Adrenal gland (tissue), 5 donors: ENCODE results near the gene SCG5.

ENCODE experiments used
- CTCF ChIP-seq, 6 experiments: fragments of 450-650 bp in 4 of 6; fragments of 200-600 bp in 2 of 6; sonication (generic) in 1 of 6; IDR thresholded peaks; 1 replicate in 5 of 6; 2 replicates in 1 of 6; pipeline versions ENCODE4 v1.5.1 to v1.8.0; 2016 to 2021; ENCODE audit warnings: antibody characterized with exemption in 6 of 6, mild to moderate bottlenecking in 2 of 6, moderate library complexity in 1 of 6
- POLR2A ChIP-seq, 2 donors: fragments of 450-650 bp; IDR thresholded peaks; one replicate each; pipeline ENCODE4 v1.6.1; 2017; ENCODE audit warnings: antibody characterized with exemption in 2 of 2, mild to moderate bottlenecking in 2 of 2, moderate library complexity in 1 of 2
- donor health status: DM: no; HTN: no; CAD: no.

- TF ChIP-seq CTCF (IDR thresholded peaks at IDR 0.05) (no peak), POLR2A (IDR thresholded peaks at IDR 0.05) (no peak)
Observed at GRCh38 chr15:32656496-32656895, 15.0 kb downstream of the SCG5 start.
